ENCODE measurements around the gene IFI27L1. TPM values are rescaled to one million over a fixed set of nuclear protein-coding genes. Genes with fewer than 3 reads are reported as not detected.
A peak's percentile ranks its signal among the peaks of the same experiment; 100 is the strongest.

Gene IFI27L1
- total RNA-seq, 4 donors from 2014 or later, result 3.4 to 9.3 (median 7.4) TPM

- Histone ChIP-seq H3K4me3 (no peak overlapping the region), H3K36me3 (peaks cover 0 to 11% of the 10 kb centered on the region in 2 donors), H3K27me3 (no peaks in the 10 kb centered on the region), H3K4me1 (no peaks in the 10 kb centered on the region), H3K27ac (no peak overlapping the region), H3K9me3 (no peaks in the 10 kb centered on the region)
- TF ChIP-seq EP300 (IDR thresholded peaks at IDR 0.05) (no peak), CTCF (IDR thresholded peaks at IDR 0.05) (no peak), POLR2A (IDR thresholded peaks at IDR 0.05) (no peak), POLR2AphosphoS5 (IDR thresholded peaks at IDR 0.05) (no peak)
- ATAC-seq, result no peak
- 70 to 92% methylated on average over 4 of the region's 8 CpGs for WGBS, 2 donors (ENCODE audit: low coverage in 1 of 2)
Observed at GRCh38 chr14:94102768-94103482, 21.8 kb downstream of the IFI27L1 start.

- 13% methylated on average over 3 of the region's 7 CpGs; no CpG with 5 or more reads in 1 of the 2 donors for WGBS, 2 donors (ENCODE audit: low coverage in 1 of 2)
- Histone ChIP-seq H3K9me3 (no peaks in the 10 kb centered on the region), H3K27ac (no peak overlapping the region), H3K36me3 (peaks cover 0 to 4% of the 10 kb centered on the region in 2 donors), H3K27me3 (no peaks in the 10 kb centered on the region), H3K4me3 (no peak overlapping the region), H3K4me1 (no peaks in the 10 kb centered on the region)
- ATAC-seq, result no peak
- TF ChIP-seq POLR2A (IDR thresholded peaks at IDR 0.05), result no peak
- no peak for TF ChIP-seq EP300 (IDR thresholded peaks at IDR 0.05)
- TF ChIP-seq CTCF (IDR thresholded peaks at IDR 0.05), result no peak
- no peak for TF ChIP-seq POLR2AphosphoS5 (IDR thresholded peaks at IDR 0.05)
Observed at GRCh38 chr14:94103554-94104150, 22.5 kb downstream of the IFI27L1 start.

GRCh38 chr14:94104731-94105130 lies 23.6 kb downstream of the IFI27L1 start:
- no peak for ATAC-seq
- WGBS, 2 donors (ENCODE audit: low coverage in 1 of 2), result 68 to 80% methylated on average over 10 of the region's 10 CpGs

DNA sequence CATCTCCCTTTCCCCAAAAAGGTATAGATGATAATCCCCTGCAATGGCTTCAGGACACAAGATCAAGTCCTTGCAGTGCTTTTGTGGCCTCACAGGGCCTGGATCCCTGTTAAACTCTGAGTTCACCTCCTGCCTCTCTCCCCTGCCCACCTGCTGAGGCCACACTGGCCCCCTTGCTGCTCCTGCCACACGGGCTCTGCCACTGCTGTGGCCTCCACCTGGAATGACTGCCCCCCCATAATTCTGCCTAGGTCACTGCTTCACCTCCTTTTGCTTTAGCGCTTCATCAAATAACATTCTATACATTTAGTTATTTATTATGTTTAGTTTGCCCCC lies 28.8 kb downstream of the IFI27L1 start:
- no peak for TF ChIP-seq POLR2A (IDR thresholded peaks at IDR 0.05)
- TF ChIP-seq EP300 (IDR thresholded peaks at IDR 0.05), result no peak
- TF ChIP-seq POLR2AphosphoS5 (IDR thresholded peaks at IDR 0.05), result no peak
- TF ChIP-seq CTCF (IDR thresholded peaks at IDR 0.05), result no peak
- 83 to 95% methylated on average over 2 of the region's 2 CpGs for WGBS, 2 donors (ENCODE audit: low coverage in 1 of 2)
- H3K27me3 ChIP-seq, result no peaks in the 10 kb centered on the region
- no peaks in the 10 kb centered on the region for H3K36me3 ChIP-seq
- no peak overlapping the region for H3K4me3 ChIP-seq
- H3K27ac ChIP-seq, result peak overlapping the region in 3 of 4 donors; percentile 78 to 84 (median 80)
- no peaks in the 10 kb centered on the region for H3K9me3 ChIP-seq
- ATAC-seq, result no peak
- H3K4me1 ChIP-seq, result peaks cover 0 to 23% (median 17%) of the 10 kb centered on the region in 3 donors

More at GRCh38 chr14:94104731-94105130, 23.6 kb downstream of the IFI27L1 start:
- no peak overlapping the region for H3K27ac ChIP-seq
- H3K27me3 ChIP-seq, result no peaks in the 10 kb centered on the region
- no peaks in the 10 kb centered on the region for H3K36me3 ChIP-seq
- H3K4me3 ChIP-seq, result no peak overlapping the region
- no peak for TF ChIP-seq CTCF (IDR thresholded peaks at IDR 0.05)
- TF ChIP-seq POLR2A (IDR thresholded peaks at IDR 0.05), result no peak
- TF ChIP-seq EP300 (IDR thresholded peaks at IDR 0.05), result no peak
- TF ChIP-seq POLR2AphosphoS5 (IDR thresholded peaks at IDR 0.05), result no peak
- H3K4me1 ChIP-seq, result peaks cover 0 to 1% (median under 1%) of the 10 kb centered on the region in 3 donors
- no peaks in the 10 kb centered on the region for H3K9me3 ChIP-seq
